Measurements from ENCODE around the gene SKIC3.

SKIC3 gene

DNA sequence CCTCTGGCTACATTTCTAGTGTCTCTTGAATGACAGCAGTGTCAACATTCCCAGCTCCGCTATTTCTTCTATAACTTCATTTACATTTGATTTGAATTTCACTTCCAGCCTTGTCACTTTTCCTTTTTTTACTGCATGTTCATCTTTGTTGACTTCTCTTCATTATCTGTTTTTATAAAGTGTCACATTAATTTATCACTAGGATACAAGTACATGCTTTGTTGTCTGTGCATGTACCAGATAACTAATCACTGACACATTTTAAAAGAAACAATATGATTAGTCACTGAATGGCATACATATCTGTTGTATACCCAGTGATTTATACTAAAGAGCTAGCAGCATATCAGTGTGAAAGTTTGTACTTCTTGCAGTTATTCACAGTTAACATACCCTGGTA lies 29.2 kb upstream of the SKIC3 start:
- DNase-seq (ENCODE audit: insufficient read length, low spot score) (no peak), FAIRE-seq (peak; percentile 32)

DNA sequence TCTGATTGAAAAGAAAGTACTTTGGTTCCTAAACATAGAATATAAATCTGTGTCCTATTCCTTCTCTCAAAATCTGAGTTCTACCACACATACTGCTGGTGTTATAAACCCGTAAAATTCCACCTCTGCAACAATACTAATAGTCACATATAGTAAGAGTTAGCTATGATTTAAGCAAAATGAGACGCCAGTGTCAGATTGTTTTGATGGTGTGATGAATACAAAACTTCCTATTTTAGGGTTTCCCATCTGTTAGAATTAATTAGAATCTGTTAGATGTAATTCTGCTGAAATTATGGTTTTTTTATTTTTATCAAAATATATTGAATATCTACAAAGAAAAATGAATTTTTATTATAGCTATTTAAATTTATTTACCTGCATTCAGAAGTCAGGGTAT lies 26.8 kb upstream of the SKIC3 start:
- no peak for DNase-seq (ENCODE audit: insufficient read length, low spot score)
- FAIRE-seq, result no peak
- TF ChIP-seq, protein P1, sequence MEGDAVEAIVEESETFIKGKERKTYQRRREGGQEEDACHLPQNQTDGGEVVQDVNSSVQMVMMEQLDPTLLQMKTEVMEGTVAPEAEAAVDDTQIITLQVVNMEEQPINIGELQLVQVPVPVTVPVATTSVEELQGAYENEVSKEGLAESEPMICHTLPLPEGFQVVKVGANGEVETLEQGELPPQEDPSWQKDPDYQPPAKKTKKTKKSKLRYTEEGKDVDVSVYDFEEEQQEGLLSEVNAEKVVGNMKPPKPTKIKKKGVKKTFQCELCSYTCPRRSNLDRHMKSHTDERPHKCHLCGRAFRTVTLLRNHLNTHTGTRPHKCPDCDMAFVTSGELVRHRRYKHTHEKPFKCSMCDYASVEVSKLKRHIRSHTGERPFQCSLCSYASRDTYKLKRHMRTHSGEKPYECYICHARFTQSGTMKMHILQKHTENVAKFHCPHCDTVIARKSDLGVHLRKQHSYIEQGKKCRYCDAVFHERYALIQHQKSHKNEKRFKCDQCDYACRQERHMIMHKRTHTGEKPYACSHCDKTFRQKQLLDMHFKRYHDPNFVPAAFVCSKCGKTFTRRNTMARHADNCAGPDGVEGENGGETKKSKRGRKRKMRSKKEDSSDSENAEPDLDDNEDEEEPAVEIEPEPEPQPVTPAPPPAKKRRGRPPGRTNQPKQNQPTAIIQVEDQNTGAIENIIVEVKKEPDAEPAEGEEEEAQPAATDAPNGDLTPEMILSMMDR (IDR thresholded peaks at IDR 0.05; ENCODE audit: insufficient read depth, missing control alignments), result no peak

More for the DNA sequence above, 29.2 kb upstream of the SKIC3 start:
- TF ChIP-seq, protein P1 (IDR thresholded peaks at IDR 0.05; ENCODE audit: insufficient read depth, missing control alignments), result no peak

GRCh38 chr5:95572016-95572415 lies 17.2 kb upstream of the SKIC3 start:
- DNase-seq (ENCODE audit: insufficient read length, low spot score), result no peak
- TF ChIP-seq, protein P1 (IDR thresholded peaks at IDR 0.05; ENCODE audit: insufficient read depth, missing control alignments), result no peak
- no peak for FAIRE-seq

DNA sequence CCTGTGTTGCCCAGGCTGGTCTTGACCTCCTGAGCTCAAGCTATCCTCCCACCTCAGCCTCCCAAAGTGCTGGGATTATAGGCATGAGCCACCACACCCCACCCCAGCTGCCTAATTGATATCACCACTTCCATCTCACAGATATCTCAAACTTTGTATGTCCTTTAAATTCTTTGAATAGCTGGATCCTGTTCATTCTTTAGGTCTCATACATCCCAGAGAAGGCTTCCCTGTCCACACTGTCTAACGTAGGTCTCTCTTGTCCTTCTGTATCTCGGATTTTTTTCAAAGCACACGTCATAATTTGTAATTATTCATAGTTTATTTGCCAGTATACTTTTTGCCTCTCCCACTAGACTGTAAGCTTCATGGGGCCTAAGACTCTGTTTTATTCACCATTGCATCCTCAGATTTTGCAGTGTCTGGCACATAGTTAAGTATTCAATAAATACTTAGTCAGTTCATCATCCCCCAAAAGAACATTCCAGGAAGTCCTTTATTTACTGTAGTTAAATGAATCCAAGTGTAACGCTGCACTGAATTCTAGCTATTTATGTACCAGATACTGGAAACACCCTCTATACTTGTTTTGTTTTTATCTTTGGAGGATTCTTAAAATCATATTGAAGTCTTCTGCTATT lies 10.6 kb upstream of the SKIC3 start:
- TF ChIP-seq, protein P1 (IDR thresholded peaks at IDR 0.05; ENCODE audit: insufficient read depth, missing control alignments), result no peak
- FAIRE-seq (no peak), DNase-seq (ENCODE audit: insufficient read length, low spot score) (no peak)

GRCh38 chr5:95564450-95564849 lies 9.7 kb upstream of the SKIC3 start:
- TF ChIP-seq, protein P1 (IDR thresholded peaks at IDR 0.05; ENCODE audit: insufficient read depth, missing control alignments), result no peak
- DNase-seq (ENCODE audit: insufficient read length, low spot score), result no peak
- FAIRE-seq, result no peak

GRCh38 chr5:95563367-95563766 lies 8.6 kb upstream of the SKIC3 start:
- no peak for DNase-seq (ENCODE audit: insufficient read length, low spot score)
- FAIRE-seq, result no peak
- TF ChIP-seq, protein P1 (IDR thresholded peaks at IDR 0.05; ENCODE audit: insufficient read depth, missing control alignments), result no peak

GRCh38 chr5:95562282-95562681 lies 7.5 kb upstream of the SKIC3 start:
- DNase-seq (ENCODE audit: insufficient read length, low spot score) (no peak), FAIRE-seq (no peak)
- TF ChIP-seq, protein P1 (IDR thresholded peaks at IDR 0.05; ENCODE audit: insufficient read depth, missing control alignments), result no peak
